ENCODE results near the gene SNX9.

DNA sequence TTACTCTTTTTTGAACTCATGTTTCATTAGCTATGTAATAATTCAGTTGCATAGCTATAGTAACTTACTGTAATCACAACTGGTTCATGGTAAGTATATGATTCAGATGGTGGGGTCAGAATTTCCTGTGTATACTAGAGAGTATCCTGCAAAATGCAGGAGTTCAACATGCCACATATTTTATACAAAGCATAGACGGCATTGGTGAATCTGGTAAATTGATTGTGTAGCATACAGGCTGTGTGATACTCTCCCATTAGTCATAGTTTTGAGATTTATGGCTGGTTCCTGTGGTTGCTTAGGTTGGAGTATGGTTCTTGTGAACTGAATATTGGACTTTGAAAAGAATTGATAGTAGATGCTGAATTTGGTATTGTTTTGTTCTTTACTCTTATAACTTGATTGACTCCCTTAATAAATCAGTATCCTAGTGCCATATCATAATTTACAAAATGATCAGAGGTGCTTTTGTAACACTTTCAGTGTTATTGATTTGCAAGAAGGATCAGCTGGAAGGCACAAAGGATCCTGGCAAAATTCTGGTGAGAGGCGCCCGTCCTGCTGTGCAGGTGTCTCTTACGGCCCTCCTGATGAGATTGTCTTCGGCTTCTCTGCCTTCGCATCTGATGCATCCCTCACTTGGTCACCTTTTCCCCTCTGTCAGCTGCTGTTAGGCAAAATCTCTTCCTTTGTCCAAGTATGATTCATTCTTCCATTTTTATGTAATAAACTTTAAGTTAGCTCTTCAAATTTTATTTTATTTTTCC, 22.6 kb downstream of the SNX9 start:
- TF ChIP-seq, protein P1, sequence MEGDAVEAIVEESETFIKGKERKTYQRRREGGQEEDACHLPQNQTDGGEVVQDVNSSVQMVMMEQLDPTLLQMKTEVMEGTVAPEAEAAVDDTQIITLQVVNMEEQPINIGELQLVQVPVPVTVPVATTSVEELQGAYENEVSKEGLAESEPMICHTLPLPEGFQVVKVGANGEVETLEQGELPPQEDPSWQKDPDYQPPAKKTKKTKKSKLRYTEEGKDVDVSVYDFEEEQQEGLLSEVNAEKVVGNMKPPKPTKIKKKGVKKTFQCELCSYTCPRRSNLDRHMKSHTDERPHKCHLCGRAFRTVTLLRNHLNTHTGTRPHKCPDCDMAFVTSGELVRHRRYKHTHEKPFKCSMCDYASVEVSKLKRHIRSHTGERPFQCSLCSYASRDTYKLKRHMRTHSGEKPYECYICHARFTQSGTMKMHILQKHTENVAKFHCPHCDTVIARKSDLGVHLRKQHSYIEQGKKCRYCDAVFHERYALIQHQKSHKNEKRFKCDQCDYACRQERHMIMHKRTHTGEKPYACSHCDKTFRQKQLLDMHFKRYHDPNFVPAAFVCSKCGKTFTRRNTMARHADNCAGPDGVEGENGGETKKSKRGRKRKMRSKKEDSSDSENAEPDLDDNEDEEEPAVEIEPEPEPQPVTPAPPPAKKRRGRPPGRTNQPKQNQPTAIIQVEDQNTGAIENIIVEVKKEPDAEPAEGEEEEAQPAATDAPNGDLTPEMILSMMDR (IDR thresholded peaks at IDR 0.05; ENCODE audit: low read depth, low read length) = no peak
- no peak for TF ChIP-seq EZH2phosphoT487 (IDR thresholded peaks at IDR 0.05; ENCODE audit: low read depth)

Measured in OCI-LY3 (cell line).